ENCODE results near the gene TMEM101. TPM values are rescaled to one million over a fixed set of nuclear protein-coding genes. Genes with fewer than 3 reads are reported as not detected.
"Not testable (repeated sequence)": the region's sequence is repeated elsewhere in the genome, so short reads cannot be mapped to it uniquely, and the experiment has no call there.

Gene TMEM101
- total RNA-seq, 1 donor from 2014 or later, result 36.3 TPM

DNA sequence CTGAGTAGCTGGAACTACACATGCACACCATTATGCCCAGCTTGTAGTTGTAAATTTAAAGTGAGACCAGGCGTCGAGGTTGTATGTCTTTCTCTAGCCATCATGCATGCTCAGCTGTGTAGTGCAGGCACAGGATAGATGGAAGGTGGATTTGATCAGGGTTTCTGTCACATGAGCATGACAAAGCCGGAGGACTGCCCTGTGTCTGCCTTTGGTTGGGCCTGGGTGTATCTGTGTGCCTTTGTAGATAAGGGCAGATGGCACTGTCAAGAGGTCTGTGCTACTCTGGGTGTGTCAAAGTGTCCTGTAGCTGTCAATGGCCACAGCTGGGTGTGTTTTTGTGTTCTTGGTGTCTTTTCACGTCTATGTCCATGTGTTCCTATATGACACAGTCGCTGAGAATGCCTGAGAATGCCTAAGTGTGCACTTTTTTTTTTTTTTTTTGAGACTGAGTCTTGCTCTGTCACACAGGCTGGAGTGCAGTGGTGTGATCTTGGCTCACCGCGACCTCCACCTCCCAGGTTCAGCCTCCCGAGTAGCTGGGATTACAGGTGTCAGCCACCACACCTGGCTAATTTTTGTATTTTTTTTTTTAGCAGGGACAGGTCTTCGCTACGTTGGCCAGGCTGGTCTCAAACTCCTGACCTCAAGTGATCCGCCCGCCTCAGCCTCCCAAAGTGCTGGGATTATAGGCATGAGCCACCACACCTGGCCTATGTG, 14.5 kb downstream of the TMEM101 start:
- no peak for DNase-seq

DNA sequence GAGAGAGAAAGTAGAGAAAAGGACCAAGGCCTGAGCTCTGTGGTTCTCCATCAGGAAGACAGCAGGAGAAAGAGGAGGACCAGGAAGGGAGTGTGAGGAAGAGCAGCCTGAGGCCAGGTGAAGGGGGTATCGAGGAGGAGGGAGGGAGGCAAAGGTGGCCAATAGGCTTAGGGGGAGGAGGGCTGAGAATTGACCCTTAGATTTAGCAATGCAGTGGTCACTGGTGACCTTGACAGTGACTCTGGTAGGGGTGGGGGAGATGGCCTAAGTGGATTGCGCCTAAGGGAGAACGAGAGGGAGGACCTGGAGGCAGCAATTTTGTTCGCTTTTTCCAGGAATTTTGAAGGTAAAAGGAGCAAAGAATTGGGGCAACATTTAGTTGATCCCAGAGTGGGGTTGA, 15.7 kb downstream of the TMEM101 start:
- no peak for DNase-seq

- DNase-seq, result no peak
These were observed 16.2 kb downstream of the TMEM101 start for GRCh38 chr17:43998552-43998951.

GRCh38 chr17:43997180-43997579, 17.6 kb downstream of the TMEM101 start:
- not testable (repeated sequence) for DNase-seq

- DNase-seq, result no peak
These were observed 19.7 kb downstream of the TMEM101 start for GRCh38 chr17:43995150-43995471.

GRCh38 chr17:43994272-43995149, 20.3 kb downstream of the TMEM101 start:
- peak; percentile 12 for DNase-seq

DNA sequence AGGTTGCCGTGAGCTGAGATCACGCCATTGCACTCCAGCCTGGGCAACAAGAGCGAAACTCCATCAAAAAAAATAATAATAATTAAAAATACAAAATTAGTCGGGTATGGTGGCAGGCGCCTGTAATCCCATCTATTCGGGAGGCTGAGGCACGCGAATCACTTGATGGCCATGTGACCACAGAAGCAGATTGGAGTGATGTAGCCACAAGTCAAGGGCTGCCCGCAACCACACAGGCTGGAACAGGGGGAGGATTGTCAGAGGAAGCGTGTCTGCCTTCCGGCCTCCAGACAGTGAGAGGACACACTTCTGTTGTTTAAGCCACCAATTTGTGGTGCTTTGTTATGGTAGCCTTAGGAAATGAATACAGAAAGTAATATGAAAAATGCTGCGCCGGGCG, 22.1 kb downstream of the TMEM101 start:
- DNase-seq, result no peak

- DNase-seq, result no peak
These were observed 26.5 kb downstream of the TMEM101 start for GRCh38 chr17:43988301-43988700.

DNA sequence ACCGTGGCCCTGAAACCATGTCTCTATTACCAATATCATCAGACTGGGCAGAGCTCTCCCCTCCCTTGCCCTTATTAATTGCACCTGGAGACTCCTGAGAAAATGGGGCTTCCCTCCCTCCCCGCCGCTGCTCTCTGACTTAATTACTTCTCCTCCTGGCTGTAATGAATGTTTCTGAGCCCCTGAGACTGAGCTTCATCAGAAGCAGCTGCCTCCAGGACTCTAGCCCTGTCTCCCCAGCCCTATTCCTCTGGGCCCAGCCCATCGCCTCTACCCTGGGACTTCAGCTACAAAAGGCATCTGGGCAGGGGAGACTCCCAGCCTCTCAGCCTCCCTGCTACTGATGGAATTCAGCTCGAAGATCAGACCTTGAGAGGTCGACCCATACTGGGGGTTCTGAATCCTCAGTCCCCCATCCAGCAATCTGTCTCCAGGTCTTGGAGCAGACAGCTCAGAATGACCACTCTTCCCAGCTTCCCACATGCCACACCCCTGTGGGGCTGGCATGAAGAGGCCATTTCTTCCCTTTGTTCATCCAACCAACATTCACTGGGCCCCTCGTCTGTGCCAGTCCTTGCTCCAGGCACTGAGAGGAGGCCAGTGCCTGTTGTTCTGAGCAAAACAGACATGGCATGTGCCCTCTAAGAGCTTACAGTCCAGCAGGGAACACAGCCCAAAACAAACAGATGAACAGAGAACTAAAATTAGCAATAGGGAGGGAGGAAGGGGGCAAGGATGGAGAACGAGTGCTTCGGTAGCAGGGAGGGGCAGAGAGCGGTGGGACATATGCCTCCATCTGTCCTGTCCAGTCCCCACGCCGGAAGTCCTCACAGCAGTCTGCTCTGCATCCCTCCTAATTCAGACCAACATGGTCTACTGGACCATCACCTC, 27.4 kb downstream of the TMEM101 start:
- no peak for DNase-seq

DNA sequence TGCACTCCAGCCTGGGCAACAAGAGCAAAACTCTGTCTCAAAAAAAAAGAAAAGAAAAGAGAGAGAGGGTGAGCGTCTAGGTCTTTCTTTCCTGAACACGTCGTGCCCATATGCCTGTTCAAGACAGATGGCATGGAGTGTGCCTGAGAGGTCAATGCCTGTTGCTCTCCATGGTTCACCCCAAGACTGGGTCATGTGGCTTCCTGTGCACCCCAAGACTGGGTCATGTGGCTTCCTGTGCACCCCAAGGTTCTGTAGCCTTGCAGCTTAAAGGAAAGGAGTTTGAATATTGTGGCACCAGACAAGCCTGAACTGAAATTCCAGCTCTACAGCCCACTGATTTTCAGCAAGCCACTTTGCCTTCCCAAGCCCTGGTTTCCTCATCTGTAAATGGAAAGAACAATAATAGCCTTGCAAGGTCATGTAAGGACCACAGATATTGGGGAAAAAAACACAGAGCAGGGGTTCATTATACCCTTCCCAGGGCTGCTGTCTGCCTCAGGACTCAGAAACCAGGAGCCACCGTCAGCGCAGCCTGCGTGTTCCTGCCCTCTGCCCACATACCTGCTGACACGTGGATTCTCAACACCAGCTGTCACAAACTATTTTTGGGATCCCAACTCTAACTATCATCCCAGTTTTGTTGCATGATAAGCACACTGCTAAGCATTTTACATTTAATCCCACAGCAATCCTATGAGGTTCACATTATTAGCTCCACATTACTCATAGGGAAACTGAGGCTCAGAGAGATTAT, 28.4 kb downstream of the TMEM101 start:
- DNase-seq, result peak; percentile 13

DNA sequence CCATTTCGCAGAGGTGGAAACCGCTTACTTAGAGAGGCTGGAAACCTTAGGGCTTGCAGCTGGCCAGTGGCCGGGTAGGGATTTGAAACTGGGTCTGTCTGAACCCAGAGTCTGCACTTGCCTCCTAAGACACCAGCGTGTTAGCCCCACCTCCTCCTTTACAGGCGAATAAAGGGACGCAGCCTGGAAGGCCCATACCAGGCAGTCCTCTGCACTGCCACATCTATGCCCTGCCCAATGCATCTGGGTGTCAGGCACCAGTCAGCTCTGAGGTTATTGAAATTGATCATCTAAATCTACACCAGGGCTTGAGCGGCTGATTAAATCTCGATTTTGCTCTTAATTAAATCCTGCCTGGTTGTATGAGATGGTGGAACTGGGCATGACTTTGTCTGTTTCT, 30.2 kb downstream of the TMEM101 start:
- DNase-seq, result no peak

DNA sequence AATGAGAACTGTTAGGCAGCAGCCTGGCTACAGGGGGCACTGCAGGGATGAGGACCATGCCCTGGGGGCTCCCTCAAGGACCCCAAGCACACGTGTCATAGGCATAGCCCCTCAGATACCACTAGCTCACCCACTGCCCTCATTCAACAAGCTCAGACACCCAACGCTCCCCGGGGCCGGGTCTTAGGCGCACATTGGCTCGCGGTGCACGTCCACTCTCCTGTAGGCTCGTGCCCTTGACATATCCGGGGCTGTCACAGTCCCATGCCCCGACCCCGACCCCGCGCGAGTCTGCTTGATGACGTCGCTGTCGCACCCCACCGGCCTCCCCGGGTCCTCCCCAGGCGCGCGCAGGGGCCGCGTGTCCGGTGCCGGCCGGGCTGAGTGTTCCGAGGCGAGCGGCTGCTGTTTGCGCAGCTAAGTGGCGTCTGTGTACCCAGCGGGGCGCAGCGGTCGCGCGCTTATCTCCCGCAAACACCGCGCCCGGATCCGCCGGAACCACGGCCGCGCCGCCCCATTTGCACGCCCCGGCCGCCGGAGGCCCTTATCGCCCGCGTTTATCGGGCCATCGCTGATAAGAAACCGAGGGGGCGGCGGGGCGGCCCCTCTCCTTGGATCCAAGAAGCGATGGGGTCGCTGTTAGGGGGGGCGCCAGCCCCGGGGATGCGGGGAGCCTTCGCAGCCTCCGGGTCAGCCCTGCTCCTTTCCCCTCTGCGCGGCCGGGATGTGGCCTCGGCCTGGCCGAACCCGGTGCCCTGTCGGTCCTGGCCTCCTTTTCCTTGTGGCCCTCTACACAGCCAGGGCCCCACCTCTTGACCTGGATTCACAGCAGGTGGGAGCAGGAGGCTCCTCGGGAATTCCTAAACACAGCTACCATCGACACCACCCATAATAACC, 31.0 kb downstream of the TMEM101 start:
- DNase-seq, result no peak

DNA sequence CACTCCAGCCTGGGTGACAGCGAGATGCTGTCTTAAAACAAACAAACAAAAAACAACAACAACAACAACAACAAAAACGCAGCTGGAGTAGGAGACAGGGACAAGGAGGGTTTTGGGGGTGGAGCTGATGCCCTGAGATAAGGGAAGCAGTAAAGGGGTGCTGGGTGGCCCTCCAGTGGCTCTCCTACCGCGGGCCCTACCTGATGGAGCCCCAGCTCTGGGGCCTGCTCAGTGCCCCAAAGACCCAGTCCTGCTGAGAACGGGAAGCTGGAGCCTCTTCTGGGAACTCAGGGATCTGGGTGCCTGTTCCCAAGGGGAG, 31.6 kb downstream of the TMEM101 start:
- no peak for DNase-seq

GRCh38 chr17:43982171-43982570, 32.6 kb downstream of the TMEM101 start:
- no peak for DNase-seq

- DNase-seq, result no peak
These were observed 35.1 kb downstream of the TMEM101 start for GRCh38 chr17:43979671-43980070.

GRCh38 chr17:43979011-43979410, 35.8 kb downstream of the TMEM101 start:
- no peak for DNase-seq

DNA sequence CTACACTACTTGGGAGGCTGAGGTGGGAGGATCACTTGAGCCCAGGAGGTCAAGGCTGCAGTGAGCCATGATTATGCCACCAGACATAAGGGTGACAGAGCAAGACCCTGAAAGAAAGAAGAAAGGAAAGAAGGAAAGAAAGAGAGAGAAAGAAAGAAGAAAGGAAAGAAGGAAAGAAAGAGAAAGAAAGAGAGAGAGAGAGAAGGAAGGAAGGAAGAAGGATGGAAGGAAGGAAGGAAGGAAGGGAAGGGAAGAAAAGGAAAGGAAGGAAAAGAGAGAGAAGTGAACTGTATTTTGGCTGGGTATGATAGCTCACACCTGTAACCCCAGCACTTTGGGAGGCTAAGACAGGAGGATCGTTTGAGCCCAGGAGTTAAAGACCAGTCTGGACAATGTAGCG, 36.7 kb downstream of the TMEM101 start:
- no peak for DNase-seq

DNA sequence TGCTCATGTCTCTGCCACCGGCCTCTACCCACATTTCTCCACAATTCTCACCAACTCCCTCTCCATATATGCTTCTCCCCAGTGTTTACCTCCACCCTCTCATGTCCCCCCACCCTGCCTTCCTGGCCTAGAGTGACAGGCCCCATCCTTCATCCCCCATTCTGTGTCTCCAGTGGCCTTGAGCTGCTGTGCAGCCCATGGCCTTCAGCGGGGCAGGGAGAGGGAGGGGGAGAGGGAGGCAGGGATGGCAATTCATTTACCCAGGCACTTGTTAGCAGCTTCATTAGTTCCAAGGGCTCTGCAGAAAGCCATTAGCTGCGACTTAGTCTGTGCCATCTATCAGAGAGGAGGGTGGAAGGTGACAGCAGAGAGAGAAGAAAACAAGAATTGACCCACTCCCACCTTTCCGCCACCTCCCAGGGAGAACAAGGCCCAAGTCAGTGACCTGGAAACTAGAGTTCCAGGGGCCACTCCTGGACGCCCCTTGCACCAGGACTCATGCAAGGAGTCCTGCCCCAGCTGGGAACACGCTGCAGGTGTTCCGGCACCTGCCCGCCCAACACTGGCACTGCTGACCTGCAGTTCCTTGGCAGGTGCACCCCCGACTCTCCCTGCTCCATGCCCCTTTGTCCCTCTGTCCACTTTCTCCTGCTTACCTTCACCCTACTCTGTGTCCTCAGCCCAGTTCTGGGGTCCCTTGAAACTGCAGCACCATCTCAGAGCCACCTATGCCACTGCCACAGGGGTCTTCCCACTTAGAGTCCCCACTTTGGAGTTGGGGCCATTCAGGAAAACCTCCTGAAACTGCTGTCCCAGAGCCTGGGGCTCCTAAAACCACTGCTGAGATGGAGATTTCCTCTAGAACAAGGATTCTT, 37.6 kb downstream of the TMEM101 start:
- no peak for DNase-seq

- DNase-seq, result no peak
These were observed 38.9 kb downstream of the TMEM101 start for GRCh38 chr17:43975898-43976297.

Data from occipital lobe (tissue), 2 donors.